Mesenchymal stem cell (in vitro differentiated cells and primary cell): ENCODE data around the gene ERBB2.
A peak's percentile ranks its signal among the peaks of the same experiment; 100 is the strongest.

Experiments used
- DNase-seq: peaks from one replicate; pipeline ENCODE4 v3.0.0-alpha.2; 2013
- H2AFZ ChIP-seq: one replicate; pipeline ENCODE4 v1.6.1; 2013; ENCODE audit warnings: low read depth, mild to moderate bottlenecking, control low read depth, inconsistent platforms, low read length, moderate library complexity
- H2AK5ac ChIP-seq: 2 replicates; pipeline ENCODE4 v1.6.1; 2013; ENCODE audit warnings: low read length, moderate library complexity, mild to moderate bottlenecking, inconsistent platforms; ENCODE audit not compliant: severe bottlenecking
- H2BK120ac ChIP-seq: one replicate; pipeline ENCODE4 v1.6.1; 2013; ENCODE audit warnings: low read depth, mild to moderate bottlenecking, inconsistent platforms, low read length, moderate library complexity
- H2BK12ac ChIP-seq, 2 experiments: one replicate each; pipeline ENCODE4 v1.6.1; 2013; ENCODE audit warnings: inconsistent platforms in 2 of 2, low read length in 2 of 2, mild to moderate bottlenecking in 2 of 2, moderate library complexity in 2 of 2, control low read depth in 1 of 2
- H2BK15ac ChIP-seq: one replicate; pipeline ENCODE4 v1.6.1; 2013; ENCODE audit warnings: mild to moderate bottlenecking, low read depth, inconsistent platforms; ENCODE audit not compliant: poor library complexity, severe bottlenecking
- H2BK5ac ChIP-seq: 2 replicates; pipeline ENCODE4 v1.6.1; 2013; ENCODE audit warnings: low read depth, mild to moderate bottlenecking, low read length, control low read depth, inconsistent platforms; ENCODE audit not compliant: poor library complexity, severe bottlenecking
- H3K14ac ChIP-seq, 2 experiments: one replicate each; pipeline ENCODE4 v1.6.1; 2013; ENCODE audit warnings: inconsistent platforms in 2 of 2, low read length in 2 of 2, control low read depth in 1 of 2, mild to moderate bottlenecking in 1 of 2, moderate library complexity in 1 of 2
- H3K18ac ChIP-seq, 2 experiments: one replicate each; pipeline ENCODE4 v1.6.1; 2013; ENCODE audit warnings: inconsistent platforms in 2 of 2, low read length in 2 of 2, control low read depth in 1 of 2, low read depth in 1 of 2, mild to moderate bottlenecking in 1 of 2
- H3K23ac ChIP-seq, 2 experiments: one replicate each; pipeline ENCODE4 v1.6.1; 2013; ENCODE audit warnings: inconsistent platforms in 2 of 2, low read length in 2 of 2, mild to moderate bottlenecking in 2 of 2, moderate library complexity in 2 of 2, control low read depth in 1 of 2
- H3K27ac ChIP-seq: 2 replicates; pipeline ENCODE4 v1.5.1; 2013; ENCODE audit warnings: mild to moderate bottlenecking, moderate library complexity, low read length, control low read depth, inconsistent platforms; ENCODE audit not compliant: poor library complexity, severe bottlenecking
- H3K27me3 ChIP-seq, 2 experiments: 2 replicates each; pipeline versions ENCODE4 v1.6.1 to v1.7.0; 2013; ENCODE audit warnings: low read length in 2 of 2, mild to moderate bottlenecking in 2 of 2, moderate library complexity in 2 of 2, control low read depth in 1 of 2, inconsistent platforms in 1 of 2; ENCODE audit not compliant: control insufficient read depth in 1 of 2, insufficient read depth in 1 of 2
- H3K36me3 ChIP-seq, 2 experiments: 2 replicates each; pipeline versions ENCODE4 v1.6.1 to v1.7.0; 2013; ENCODE audit warnings: low read length in 2 of 2, control low read depth in 1 of 2, inconsistent platforms in 1 of 2, low read depth in 1 of 2, mild to moderate bottlenecking in 1 of 2; ENCODE audit not compliant: insufficient read depth in 2 of 2, control insufficient read depth in 1 of 2
- H3K4ac ChIP-seq, 2 experiments: one replicate each; pipeline ENCODE4 v1.6.1; 2013; ENCODE audit warnings: inconsistent platforms in 2 of 2, low read length in 2 of 2, mild to moderate bottlenecking in 2 of 2, moderate library complexity in 2 of 2, control low read depth in 1 of 2, low read depth in 1 of 2
- H3K4me1 ChIP-seq: 2 replicates; pipeline ENCODE4 v1.6.1; 2013; ENCODE audit warnings: low read depth, low read length, control low read depth; ENCODE audit not compliant: control insufficient read depth, insufficient read depth
- H3K4me2 ChIP-seq: 2 replicates; pipeline ENCODE4 v1.6.1; 2013; ENCODE audit warnings: low read length, mild to moderate bottlenecking, inconsistent platforms; ENCODE audit not compliant: poor library complexity, severe bottlenecking
- H3K4me3 ChIP-seq, 2 experiments: 2 replicates each; pipeline versions ENCODE4 v1.5.1 to v1.7.0; 2013; ENCODE audit warnings: low read length in 2 of 2, mild to moderate bottlenecking in 2 of 2, control low read depth in 1 of 2, low read depth in 1 of 2; ENCODE audit not compliant: insufficient read depth in 1 of 2
- H3K79me1 ChIP-seq: replicated peaks from 2 replicates; pipeline ENCODE4 v1.6.1; 2013; ENCODE audit warnings: mild to moderate bottlenecking, control low read depth, low read length, inconsistent platforms; ENCODE audit not compliant: poor library complexity, severe bottlenecking
- H3K9ac ChIP-seq: 2 replicates; pipeline ENCODE4 v1.7.0; 2013; ENCODE audit warnings: mild to moderate bottlenecking, low read length, moderate library complexity
- H3K9me3 ChIP-seq: 2 replicates; pipeline ENCODE4 v1.7.0; 2013; ENCODE audit warnings: mild to moderate bottlenecking, low read length; ENCODE audit not compliant: control insufficient read depth
- H4K8ac ChIP-seq: one replicate; pipeline ENCODE4 v1.6.1; 2013; ENCODE audit warnings: inconsistent platforms, mild to moderate bottlenecking, low read length, moderate library complexity
- H4K91ac ChIP-seq: one replicate; pipeline ENCODE4 v1.6.1; 2013; ENCODE audit warnings: mild to moderate bottlenecking, low read length, inconsistent platforms
- WGBS: methylation state at CpG from one replicate; pipeline ENCODE4 v1.1.7; 2013; ENCODE audit warnings: mixed read lengths; 5-methylcytosine and 5-hydroxymethylcytosine counted together

The ERBB2 gene

GRCh38 chr17:39666231-39666600, 33.6 kb upstream of the ERBB2 start:
- Histone ChIP-seq H3K9ac (no peak overlapping the region), H4K91ac (no peak overlapping the region), H3K18ac (no peak overlapping the region), H3K14ac (no peak overlapping the region), H3K79me1 (peaks cover 3% of the 10 kb centered on the region), H3K4me2 (no peak overlapping the region), H2BK12ac (no peak overlapping the region), H2BK120ac (no peak overlapping the region), H2AK5ac (peak overlapping the region; percentile 29), H3K4ac (no peak overlapping the region), H3K9me3 (no peaks in the 10 kb centered on the region), H3K4me1 (peaks cover 74% of the 10 kb centered on the region), H2BK15ac (no peak overlapping the region), H3K23ac (no peak overlapping the region), H2BK5ac (no peak overlapping the region), H3K27me3 (peaks cover 9 to 62% of the 10 kb centered on the region in 2 experiments), H3K4me3 (no peak overlapping the region), H2AFZ (no peak overlapping the region), H4K8ac (no peak overlapping the region), H3K27ac (no peak overlapping the region), H3K36me3 (peaks cover 16 to 19% of the 10 kb centered on the region in 2 experiments)
- WGBS, result 56% methylated on average over 2 of the region's 2 CpGs
- no peak for DNase-seq

- H3K36me3 ChIP-seq, result peaks cover 11 to 14% of the 10 kb centered on the region in 2 experiments
- no peak overlapping the region for H3K4me3 ChIP-seq
- H3K18ac ChIP-seq, result no peak overlapping the region
- 72% methylated on average over 8 of the region's 11 CpGs for WGBS
- no peak overlapping the region for H4K91ac ChIP-seq
- DNase-seq, result no peak
- H2BK15ac ChIP-seq, result no peak overlapping the region
- H3K27ac ChIP-seq, result no peak overlapping the region
- peaks cover 3% of the 10 kb centered on the region for H3K79me1 ChIP-seq
- H2AK5ac ChIP-seq, result no peak overlapping the region
- H3K27me3 ChIP-seq, result peaks cover 13 to 67% of the 10 kb centered on the region in 2 experiments
- H2AFZ ChIP-seq, result no peak overlapping the region
- H3K9me3 ChIP-seq, result no peaks in the 10 kb centered on the region
- no peak overlapping the region for H2BK5ac ChIP-seq
- H3K23ac ChIP-seq, result no peak overlapping the region
- H4K8ac ChIP-seq, result no peak overlapping the region
- H3K14ac ChIP-seq, result no peak overlapping the region
- peak overlapping the region in 1 of 2 experiments; percentile 15 for H3K4ac ChIP-seq
- H2BK12ac ChIP-seq, result peak overlapping the region in 1 of 2 experiments; percentile 40
- no peak overlapping the region for H3K9ac ChIP-seq
- H2BK120ac ChIP-seq, result no peak overlapping the region
- H3K4me1 ChIP-seq, result peaks cover 69% of the 10 kb centered on the region
- peak overlapping the region; percentile 19 for H3K4me2 ChIP-seq
Observed at GRCh38 chr17:39666601-39667261, 33.1 kb upstream of the ERBB2 start.

GRCh38 chr17:39667262-39667944, 32.5 kb upstream of the ERBB2 start:
- Histone ChIP-seq H3K18ac (peak overlapping the region in 1 of 2 experiments; percentile 48), H2BK12ac (peak overlapping the region in 1 of 2 experiments; percentile 40), H2AK5ac (no peak overlapping the region), H3K27ac (no peak overlapping the region), H3K79me1 (peaks cover 3% of the 10 kb centered on the region), H2BK120ac (no peak overlapping the region), H2AFZ (no peak overlapping the region), H2BK15ac (peak overlapping the region; percentile 68), H3K27me3 (peaks cover 13 to 74% of the 10 kb centered on the region in 2 experiments), H3K4me2 (peak overlapping the region; percentile 64), H3K4ac (no peak overlapping the region), H3K23ac (no peak overlapping the region), H3K9ac (no peak overlapping the region), H3K9me3 (no peaks in the 10 kb centered on the region), H4K91ac (peak overlapping the region; percentile 15), H3K14ac (no peak overlapping the region), H2BK5ac (no peak overlapping the region), H3K4me3 (peak overlapping the region in 1 of 2 experiments; percentile 47), H4K8ac (peak overlapping the region; percentile 81), H3K36me3 (peaks cover 4 to 7% of the 10 kb centered on the region in 2 experiments), H3K4me1 (peaks cover 68% of the 10 kb centered on the region)
- 7% methylated on average over 41 of the region's 49 CpGs for WGBS
- no peak for DNase-seq
